Activated T-helper 1 cell treated with Interleukin-2 at 50 U/mL for 16 hours (primary cell): ENCODE measurements around the gene CREB3L4.
"Not testable (repeated sequence)": the region's sequence is repeated elsewhere in the genome, so short reads cannot be mapped to it uniquely, and the experiment has no call there.

Experiments used
- DNase-seq: peaks from one replicate; pipeline ENCODE4 v3.0.0-alpha.2; 2020; ENCODE audit warnings: low read depth

CREB3L4 gene

DNA sequence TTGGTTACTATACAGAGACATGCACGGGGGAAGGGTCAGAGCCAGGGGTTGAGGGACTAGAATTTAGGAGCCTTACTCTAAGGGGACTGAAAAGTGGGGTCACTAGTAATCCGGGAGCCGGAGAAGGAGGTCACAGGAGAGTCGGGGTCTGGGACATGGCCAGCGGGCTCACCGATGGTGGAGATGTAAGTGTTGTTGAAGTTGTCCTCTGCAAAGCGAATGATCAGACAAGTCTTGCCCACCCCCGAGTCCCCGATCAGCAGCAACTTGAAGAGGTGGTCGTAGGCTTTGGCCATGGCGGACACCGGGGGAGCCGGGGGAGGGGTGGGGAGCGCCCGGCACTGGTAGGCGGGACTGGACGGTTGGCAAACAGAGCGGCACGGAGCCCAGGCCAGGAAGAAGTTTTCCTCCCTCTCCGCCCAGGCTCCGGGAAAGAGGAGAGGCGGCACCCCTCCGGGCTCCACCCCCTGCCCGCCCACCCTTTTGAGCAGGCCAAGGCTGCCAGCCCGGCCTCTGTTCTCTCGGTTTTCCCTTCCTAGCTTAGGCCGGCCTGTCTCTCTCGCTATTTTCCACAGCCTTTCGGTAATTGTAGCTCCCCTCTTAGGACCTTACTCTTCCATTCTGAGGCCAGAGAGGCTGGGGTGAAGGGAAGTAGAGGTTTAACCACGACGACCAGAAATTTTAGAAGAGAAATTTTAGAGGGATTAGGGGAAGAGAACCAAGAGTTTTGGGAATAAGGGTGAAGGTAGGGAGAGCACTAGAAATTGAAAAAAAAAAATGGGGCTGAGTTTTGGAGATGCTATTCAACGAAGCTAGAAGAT lies 18.4 kb downstream of the CREB3L4 start, which contains the start of gene RAB13:
Gene RAB13, minus strand, starts transcription at position 399 of the 821 bp plus-strand sequence. Its CDS starts 103 bp downstream, at position 296.
- DNase-seq: no peak

DNA sequence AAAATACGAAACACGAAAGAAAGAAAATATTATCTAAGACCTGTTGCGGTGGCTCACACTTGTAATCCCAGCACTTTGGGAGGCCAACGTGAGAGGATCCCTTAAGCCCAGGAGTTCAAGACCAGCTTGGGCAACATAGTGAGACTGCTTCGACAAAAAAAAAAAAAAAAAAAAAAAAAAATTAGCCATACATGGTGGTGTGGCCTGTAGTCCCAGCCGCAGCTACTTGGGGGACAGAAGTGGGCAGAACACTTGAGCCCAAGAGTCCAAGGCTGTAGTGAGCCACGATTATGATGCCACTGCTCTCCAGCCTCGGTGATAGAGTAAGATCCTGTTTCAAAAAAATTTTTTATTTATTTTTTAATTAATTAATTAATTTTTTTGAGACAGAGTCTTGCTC lies 19.9 kb downstream of the CREB3L4 start:
- no peak for DNase-seq

DNA sequence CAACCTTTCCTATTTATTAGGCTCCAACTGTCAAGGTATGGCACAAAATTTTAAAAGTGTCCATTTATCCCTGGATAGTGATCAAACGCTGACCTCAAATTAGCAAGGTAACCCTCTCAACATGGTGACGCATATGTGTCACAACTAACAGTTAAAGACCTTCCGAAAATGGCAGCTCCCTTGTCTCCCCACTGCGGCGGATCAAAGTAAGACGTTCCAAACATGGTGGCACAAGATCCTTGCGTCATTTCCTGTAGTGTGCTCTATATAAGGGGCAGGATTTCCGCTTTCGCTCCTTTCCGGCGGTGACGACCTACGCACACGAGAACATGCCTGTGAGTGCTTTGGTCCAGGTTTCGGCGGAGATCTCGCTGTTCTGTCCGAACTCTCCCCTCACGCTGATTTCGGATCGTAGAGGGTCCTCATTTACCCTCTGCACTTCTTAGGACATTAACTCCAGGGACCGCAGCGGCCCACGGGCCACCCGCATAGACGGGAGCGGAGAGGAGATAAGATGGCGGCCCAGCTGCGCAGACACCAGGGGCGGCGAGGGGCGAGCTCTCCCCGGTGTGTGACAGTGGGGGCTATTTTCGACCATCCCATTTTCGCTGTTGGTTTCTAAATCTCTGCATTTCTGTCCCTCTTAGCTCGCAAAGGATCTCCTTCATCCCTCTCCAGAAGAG lies 22.9 kb downstream of the CREB3L4 start, which contains the start of gene RPS27:
Gene RPS27, plus strand, starts transcription at position 295 of the 683 bp plus-strand sequence. Its CDS starts 35 bp downstream, at position 330.
- DNase-seq: peak; percentile 75

DNA sequence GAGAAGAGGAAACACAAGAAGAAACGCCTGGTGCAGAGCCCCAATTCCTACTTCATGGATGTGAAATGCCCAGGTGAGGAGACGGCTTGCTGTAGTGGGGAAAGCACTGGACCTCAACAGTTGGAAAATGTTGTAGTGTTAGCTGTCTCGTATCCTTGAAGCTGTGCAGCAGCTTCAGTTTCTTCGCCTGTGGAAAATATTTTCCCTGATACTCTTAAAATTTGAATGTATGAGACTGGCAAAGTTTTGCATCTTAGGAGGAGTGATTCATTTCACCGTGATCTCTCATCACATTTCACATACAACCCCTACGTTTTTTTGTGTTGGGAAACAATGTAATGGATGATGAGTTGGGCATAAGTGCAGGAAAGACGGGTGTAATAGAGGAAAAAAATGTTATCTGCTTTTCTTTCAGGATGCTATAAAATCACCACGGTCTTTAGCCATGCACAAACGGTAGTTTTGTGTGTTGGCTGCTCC lies 23.5 kb downstream of the CREB3L4 start:
- no peak for DNase-seq

DNA sequence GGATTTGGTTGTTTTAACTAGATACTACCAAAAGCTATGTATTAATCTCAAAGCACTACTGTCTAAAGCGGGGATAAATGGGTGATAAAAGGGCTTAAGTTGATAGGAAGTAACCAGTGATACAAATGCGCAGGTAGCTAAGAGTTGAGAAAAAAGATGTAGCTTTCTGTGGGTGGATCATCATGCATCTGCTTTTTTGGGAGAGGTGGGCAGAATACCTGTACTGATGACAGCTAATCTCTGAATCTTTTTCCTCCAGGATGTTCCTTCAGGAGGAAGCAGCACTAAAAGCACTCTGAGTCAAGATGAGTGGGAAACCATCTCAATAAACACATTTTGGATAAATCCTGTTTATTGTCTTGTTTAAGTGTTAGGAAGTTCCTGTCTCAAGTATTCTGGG lies 24.1 kb downstream of the CREB3L4 start:
- DNase-seq: no peak

DNA sequence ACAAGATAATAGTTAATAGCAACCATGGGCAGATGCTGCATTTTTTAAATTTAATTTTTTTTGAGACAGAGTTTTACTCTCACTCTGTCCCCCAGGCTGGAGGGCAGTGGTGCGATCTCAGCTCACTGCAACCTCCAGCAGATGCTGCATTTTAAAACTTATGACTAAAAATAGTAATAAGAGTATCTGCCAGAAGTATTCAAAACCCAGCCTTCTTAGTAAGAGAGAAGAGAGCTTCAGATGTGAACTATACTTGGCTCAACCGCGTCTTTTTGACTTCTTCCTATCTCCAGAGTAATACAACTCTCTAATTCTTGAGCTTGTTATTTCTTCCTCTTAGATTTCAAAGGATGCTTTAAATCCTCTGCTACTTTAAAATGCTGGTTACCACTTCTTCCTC lies 27.5 kb downstream of the CREB3L4 start:
- no peak for DNase-seq

DNA sequence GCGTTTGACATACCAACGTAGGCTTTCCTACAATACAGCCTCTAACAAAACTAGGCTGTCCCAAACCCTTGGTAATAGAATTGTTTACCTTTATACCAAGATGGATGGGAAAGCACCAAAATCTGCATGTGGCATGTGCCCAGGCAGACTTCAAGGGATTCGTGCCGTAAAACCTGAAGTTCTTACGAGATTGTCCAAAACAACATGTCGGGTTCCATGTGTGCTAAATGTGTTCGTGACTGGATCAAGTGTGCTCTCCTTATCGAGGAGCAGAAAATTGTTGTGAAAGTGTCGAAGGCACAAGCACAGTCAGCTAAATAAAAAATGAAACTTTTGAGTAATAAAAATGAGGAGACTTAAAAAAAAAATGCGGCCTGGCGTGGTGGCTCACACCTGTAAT lies 27.9 kb downstream of the CREB3L4 start:
- DNase-seq: no peak

DNA sequence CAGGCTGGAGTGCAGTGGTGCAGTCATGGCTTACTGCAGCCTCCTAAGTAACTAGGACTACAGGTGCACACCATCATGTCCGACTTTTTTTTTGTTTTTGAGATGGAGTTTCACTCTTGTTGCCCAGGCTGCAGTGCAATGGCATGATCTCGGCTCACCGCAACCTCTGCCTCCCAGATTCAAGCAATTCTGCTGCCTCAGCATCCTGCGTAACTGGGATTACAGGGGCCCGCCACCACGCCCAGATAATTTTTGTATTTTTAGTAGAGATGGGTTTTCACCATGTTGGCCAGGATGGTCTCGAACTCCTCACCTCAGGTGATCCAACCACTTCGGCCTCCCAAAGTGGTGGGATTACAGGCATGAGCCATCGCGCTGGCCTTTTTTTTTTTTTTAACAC lies 29.2 kb downstream of the CREB3L4 start:
- not testable (repeated sequence) for DNase-seq

DNA sequence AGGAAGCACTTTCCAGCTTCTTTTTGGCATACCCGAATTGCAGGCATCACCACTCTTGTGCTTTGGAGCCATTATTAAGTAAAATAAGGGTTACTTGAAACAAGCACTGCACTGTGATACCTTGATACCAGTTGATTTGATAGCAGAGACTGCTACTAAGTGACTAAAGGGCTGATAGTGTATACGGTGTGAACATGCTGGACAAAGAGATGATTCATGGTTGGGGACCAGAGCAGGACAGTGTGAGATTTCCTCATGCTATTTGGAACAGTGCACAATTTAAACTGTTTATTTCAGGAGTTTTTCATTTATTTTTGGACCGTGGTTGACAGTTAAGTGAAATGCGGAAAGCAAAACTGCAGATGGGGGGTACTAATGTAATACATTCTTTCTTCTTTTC lies 32.7 kb downstream of the CREB3L4 start:
- DNase-seq: no peak

DNA sequence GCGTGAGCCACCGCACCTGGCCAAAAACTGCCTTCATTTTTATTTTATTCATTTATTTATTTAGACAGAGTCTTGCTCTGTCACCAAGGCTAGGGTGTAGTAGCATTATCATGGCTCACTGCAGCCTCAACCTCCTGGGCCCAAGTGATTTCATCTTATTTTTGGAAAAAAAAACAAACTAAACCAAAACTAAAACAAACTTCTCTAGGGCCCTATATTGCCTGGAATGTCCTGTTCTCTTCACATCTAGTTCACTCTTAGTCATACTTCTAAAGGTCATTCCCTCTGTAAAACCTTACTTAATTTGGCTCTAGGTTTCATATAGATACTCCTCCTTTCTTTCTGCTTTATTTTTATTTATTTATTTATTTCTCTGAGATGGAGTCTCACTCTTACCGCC lies 38.4 kb downstream of the CREB3L4 start:
- no peak for DNase-seq

DNA sequence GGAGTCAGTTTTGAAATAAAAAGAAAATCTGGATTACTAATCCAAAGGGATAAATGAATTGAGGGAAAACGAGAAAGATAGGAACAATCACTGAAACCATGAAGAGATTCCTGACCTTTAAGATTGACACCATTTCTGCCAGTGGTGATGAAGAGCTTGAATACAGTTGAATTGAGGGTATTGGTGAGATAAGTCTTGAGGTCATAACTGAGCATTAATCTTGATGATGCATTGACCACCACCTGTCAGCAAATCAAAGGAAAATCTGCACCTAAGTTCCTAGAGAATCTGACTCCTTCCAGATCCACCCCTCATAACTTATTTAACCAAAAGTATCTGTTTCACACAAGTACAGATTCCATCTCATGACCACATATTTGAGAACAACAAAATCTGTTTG lies 44.4 kb downstream of the CREB3L4 start:
- DNase-seq: no peak

DNA sequence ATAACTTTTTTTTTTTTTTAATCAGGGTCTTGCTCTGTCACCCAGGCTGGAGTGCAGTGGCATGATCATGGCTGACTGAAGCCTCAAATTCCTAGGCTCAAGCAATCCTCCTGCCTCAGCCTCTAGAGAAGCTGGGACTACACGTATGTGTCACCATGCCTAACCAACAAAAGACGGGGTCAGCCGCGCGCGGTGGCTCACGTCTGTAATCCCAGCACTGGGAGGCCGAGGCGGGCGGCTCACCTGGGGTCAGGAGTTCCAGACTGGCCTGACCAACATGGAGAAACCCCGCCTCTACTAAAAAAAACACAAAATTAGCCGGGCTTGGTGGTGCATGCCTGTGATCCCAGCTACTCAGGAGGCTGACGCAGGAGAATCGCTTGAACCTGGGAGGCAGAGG lies 44.8 kb downstream of the CREB3L4 start:
- not testable (repeated sequence) for DNase-seq

DNA sequence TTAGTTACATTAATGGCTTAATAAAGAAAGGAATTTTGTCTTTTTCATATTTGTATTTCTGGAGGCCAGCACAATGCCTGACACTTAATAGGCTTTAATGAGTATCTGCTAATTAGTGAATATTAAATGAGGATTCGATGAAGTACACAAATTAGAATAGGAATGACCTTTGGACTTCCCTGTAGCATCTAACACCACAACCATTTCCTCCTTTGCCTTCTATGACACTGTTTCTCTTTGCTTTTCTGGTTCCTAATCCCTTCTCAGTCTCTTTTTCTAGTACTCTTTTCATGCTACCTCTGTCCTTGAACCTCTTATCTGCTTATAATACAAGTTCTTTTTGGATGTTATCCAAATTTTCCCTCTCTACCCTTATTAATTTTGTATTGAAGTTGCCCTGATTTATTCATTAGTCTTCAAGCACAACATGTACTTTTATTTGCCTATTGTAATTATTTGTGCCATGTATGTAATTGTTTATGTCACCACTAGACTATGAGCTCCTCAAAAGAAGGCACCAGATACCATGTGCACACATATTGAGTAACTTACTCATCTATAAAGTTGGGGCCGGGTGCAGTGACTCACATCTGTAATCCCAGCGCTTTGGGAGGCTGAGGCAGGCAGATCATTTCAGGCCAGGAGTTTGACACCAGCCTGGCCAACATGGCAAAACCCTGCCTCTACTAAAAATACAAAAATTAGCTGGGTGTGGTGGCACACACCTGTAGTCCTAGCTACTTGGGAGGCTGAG lies 46.6 kb downstream of the CREB3L4 start:
- DNase-seq: no peak

DNA sequence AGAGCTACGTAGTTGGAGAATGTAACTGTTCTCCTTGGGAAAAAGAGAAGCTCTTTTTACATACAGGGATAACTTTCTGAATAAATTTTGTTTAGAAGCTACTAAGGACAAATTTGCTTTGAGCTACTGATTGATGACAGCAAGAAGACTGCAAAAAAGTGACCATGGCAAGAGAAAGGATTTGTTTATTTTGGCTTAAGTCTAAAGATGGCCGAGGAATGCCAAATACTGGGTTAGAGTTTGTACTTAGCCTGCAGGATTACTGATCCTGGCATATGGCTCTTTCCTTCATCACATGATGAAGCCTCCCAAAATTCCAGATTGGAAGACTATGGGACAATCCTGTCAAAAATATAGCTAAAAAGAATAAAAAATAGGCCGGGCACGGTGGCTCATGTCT lies 51.6 kb downstream of the CREB3L4 start:
- DNase-seq: no peak

DNA sequence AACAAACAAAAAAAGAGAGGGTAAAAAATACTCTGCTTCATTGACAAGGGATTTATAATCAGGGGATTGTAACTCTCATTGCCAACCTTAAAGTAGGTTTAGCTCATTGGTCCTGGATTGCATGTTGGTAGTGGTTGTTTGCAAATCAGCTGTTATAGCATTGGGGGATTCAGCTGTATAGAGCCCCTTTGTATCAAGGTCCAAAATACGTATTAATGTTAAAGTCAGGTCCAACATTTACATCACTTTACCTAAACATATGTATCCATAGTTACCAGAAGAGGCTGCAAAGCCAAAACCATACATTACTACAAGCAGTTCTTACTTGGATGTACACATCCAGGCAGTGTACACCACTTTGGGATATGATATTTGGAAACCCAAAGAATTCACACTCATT lies 52.2 kb downstream of the CREB3L4 start:
- no peak for DNase-seq
